ENCODE measurements around the gene CELA2A.
"Not testable (repeated sequence)": the region's sequence is repeated elsewhere in the genome, so short reads cannot be mapped to it uniquely, and the experiment has no call there.

DNA sequence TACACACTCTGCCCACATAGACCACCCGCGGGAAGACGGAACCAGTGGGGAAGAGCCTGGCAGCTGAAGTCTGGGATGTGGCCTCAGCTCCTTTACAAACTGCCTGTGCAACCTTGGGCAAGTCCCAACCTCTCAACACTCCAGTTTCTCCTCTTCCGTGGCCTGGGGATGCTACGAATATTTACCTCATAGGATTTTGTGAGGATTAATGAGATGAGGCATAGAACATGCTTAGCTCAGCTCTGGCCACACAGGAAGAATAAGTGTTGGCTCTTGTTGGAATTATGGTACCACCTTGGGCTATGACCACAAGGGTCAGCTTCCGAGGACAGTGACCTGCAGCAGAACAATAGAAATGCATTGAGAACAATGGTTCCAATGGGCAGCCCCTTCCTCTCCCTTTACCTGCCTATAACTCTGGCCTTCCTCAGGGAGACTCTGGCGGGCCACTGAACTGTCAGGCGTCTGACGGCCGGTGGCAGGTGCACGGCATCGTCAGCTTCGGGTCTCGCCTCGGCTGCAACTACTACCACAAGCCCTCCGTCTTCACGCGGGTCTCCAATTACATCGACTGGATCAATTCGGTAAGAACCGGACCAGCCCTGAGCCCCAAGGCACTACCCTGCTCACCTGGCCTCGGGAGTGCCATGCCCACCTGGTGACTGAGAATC is 10.6 kb downstream of the CELA2A start:
- TF ChIP-seq, protein P1, sequence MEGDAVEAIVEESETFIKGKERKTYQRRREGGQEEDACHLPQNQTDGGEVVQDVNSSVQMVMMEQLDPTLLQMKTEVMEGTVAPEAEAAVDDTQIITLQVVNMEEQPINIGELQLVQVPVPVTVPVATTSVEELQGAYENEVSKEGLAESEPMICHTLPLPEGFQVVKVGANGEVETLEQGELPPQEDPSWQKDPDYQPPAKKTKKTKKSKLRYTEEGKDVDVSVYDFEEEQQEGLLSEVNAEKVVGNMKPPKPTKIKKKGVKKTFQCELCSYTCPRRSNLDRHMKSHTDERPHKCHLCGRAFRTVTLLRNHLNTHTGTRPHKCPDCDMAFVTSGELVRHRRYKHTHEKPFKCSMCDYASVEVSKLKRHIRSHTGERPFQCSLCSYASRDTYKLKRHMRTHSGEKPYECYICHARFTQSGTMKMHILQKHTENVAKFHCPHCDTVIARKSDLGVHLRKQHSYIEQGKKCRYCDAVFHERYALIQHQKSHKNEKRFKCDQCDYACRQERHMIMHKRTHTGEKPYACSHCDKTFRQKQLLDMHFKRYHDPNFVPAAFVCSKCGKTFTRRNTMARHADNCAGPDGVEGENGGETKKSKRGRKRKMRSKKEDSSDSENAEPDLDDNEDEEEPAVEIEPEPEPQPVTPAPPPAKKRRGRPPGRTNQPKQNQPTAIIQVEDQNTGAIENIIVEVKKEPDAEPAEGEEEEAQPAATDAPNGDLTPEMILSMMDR (IDR thresholded peaks at IDR 0.05 in 2 of 3, conservative IDR thresholded peaks at IDR 0.05 in 1 of 3; ENCODE audit: control insufficient read depth in 2 of 3, extremely low read depth in 1 of 3, insufficient read depth in 1 of 3, low read depth in 3 of 3, low read length in 3 of 3), result not testable (repeated sequence)
- not testable (repeated sequence) for TF ChIP-seq HDGF (IDR thresholded peaks at IDR 0.05); ATF7 (IDR thresholded peaks at IDR 0.05; ENCODE audit: low read depth); JUND (IDR thresholded peaks at IDR 0.05; ENCODE audit: low read depth, low read length); EP300 (IDR thresholded peaks at IDR 0.05; ENCODE audit: borderline replicate concordance in 1 of 2, control insufficient read depth in 1 of 2, low read depth in 2 of 2, low read length in 2 of 2); JUNB (IDR thresholded peaks at IDR 0.05); SP1 (IDR thresholded peaks at IDR 0.05; ENCODE audit: low read depth, low read length); SMC3 (IDR thresholded peaks at IDR 0.05; ENCODE audit: borderline replicate concordance, low read length); RAD51 (IDR thresholded peaks at IDR 0.05); POLR2A (IDR thresholded peaks at IDR 0.05; ENCODE audit: low read depth, low read length); MYC (IDR thresholded peaks at IDR 0.05; ENCODE audit: insufficient read depth, insufficient read length, insufficient replicate concordance, low read length, severe bottlenecking); TCF12 (IDR thresholded peaks at IDR 0.05; ENCODE audit: low read depth, low read length)
- TF ChIP-seq, protein P2, sequence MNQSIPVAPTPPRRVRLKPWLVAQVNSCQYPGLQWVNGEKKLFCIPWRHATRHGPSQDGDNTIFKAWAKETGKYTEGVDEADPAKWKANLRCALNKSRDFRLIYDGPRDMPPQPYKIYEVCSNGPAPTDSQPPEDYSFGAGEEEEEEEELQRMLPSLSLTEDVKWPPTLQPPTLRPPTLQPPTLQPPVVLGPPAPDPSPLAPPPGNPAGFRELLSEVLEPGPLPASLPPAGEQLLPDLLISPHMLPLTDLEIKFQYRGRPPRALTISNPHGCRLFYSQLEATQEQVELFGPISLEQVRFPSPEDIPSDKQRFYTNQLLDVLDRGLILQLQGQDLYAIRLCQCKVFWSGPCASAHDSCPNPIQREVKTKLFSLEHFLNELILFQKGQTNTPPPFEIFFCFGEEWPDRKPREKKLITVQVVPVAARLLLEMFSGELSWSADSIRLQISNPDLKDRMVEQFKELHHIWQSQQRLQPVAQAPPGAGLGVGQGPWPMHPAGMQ (IDR thresholded peaks at IDR 0.05; ENCODE audit: borderline replicate concordance), result not testable (repeated sequence)
- TF ChIP-seq, protein P3, sequence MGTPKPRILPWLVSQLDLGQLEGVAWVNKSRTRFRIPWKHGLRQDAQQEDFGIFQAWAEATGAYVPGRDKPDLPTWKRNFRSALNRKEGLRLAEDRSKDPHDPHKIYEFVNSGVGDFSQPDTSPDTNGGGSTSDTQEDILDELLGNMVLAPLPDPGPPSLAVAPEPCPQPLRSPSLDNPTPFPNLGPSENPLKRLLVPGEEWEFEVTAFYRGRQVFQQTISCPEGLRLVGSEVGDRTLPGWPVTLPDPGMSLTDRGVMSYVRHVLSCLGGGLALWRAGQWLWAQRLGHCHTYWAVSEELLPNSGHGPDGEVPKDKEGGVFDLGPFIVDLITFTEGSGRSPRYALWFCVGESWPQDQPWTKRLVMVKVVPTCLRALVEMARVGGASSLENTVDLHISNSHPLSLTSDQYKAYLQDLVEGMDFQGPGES (IDR thresholded peaks at IDR 0.05), result not testable (repeated sequence)
